Endothelial cell of hepatic sinusoid (primary cell): ENCODE results near the gene UBL4B.

Source experiments
- in situ Hi-C: cut with HindIII; loops from 2 replicates; pipeline ENCODE4 v1.10.0; 2017; ENCODE audit warnings: low sequenced_read_pairs

The UBL4B gene

DNA sequence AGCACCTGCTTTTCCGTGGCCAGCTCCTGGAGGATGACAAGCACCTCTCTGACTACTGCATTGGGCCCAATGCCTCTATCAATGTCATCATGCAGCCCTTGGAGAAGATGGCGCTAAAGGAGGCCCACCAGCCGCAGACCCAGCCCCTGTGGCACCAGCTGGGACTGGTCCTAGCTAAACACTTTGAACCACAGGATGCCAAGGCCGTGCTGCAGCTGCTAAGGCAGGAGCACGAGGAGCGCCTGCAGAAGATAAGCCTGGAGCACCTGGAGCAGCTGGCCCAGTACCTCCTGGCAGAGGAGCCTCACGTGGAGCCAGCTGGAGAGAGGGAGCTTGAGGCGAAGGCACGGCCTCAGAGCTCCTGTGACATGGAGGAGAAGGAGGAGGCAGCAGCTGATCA lies 413 bp downstream of the UBL4B start:
- in situ Hi-C loops, result no loop called here

DNA sequence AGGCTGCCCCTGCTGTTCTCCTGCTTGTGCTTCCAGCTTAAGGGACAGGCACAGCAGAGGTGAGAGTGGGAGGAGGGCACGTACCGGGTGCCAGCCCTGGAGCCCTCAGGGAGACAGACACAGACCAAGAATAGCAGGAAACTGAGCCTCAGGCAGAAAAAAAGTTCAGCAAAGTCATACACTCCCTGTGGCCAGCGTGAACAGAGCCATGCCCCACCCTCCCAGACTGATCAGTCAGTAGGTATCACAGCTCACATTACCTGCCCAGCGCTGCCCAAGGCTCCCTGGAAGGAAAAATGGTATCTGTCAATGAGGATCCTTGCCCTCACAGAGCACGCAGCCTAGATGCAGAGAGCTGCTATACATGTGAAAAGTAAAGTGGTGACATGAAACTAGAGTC lies 1.3 kb downstream of the UBL4B start:
- in situ Hi-C loops, result no loop called here

DNA sequence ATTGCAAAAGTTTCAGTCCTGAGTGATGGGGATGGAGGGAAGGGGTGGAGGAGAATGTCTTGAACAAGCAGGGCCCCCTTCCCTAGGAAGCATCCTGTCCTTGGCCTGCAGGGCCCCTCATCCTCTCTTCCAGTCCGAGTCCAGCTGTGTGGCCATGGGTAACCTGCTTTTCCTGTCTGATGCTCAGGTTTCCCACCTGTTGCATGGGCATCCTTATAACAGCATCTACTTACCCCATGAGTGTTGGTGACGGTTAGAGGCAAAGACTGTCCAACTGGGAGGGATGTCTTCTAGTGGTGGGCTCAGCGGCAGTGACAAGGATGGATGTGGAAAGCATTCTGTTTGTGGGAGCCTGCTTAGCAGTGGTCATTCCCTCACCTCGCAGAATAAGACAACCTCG lies 1.9 kb downstream of the UBL4B start:
- in situ Hi-C loops, result no loop called here

DNA sequence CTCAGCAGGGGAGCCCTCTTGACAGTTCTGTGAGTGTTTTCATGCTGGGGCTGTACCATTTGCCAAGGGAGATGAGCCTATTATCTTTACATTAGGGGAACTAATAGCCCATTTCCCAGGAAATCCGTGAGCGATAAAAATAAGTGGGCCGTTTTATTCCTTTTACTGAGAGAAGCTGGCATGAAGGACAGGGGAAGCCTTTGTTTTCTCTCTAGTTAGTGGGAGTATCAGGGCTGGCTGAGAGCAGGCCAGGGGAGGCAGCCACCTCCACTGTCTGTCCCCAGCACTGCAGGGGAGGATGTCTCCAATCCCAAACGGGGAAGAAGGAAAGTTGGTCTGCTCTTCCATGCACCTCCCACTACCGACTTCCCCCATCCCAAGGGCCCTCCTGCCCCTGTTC lies 2.5 kb downstream of the UBL4B start:
- in situ Hi-C loops, result no loop called here

DNA sequence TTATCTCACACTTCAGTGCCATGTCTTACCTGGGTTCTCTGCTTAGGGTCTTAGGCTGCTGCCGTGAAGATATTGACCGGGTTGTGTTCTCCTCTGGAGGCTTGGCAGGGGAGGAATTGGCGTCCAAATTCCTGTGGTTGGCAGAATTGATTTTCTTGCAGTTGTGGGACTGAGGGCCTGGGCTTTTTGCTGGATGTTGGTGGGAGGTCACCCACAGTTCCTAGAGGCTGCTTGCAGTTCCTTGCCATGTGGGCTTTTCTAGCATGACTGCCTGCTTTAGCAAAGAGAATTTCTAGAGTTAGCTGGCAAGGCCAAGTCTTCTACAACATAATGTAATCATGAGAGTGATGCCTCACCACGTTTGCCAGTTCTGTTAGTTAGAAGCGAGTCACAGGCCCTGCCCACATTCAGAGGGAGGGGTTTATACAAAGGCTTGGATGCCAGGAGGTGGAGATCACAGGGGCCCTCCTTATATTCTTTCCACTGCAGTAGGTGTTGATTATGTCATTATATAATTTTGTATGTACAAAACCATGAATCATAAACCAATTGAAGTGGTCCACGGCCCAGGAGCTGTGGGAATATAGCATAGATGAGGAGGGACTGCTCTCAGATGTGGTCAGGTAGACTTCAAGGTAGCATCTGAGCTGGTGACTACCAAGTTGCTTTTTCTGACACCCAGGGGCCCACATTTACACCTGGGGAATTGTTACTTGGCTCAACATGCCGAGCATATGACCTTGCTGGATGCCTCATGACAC lies 6.6 kb downstream of the UBL4B start:
- in situ Hi-C loops, result no loop called here

DNA sequence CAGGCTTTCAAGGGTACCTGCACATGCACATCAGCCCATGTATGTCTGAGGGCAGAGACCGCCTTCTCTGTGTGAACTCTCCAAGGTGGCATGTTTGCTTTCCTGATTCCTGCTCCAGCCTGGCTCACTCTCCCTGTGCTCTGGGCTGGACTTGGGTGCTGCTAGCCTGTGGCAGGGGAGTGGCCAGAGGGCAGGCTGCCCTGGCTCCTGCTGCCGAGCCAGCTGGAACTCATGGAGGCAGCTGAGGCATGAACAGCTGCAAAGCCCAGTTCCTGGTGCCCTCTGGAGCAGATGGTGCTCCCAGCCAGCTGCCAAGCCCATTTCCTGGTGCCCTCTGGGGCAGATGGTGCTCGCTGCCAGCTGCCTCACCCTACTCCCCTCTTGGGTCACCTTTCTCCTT lies 7.6 kb downstream of the UBL4B start:
- in situ Hi-C loops, result no loop called here

DNA sequence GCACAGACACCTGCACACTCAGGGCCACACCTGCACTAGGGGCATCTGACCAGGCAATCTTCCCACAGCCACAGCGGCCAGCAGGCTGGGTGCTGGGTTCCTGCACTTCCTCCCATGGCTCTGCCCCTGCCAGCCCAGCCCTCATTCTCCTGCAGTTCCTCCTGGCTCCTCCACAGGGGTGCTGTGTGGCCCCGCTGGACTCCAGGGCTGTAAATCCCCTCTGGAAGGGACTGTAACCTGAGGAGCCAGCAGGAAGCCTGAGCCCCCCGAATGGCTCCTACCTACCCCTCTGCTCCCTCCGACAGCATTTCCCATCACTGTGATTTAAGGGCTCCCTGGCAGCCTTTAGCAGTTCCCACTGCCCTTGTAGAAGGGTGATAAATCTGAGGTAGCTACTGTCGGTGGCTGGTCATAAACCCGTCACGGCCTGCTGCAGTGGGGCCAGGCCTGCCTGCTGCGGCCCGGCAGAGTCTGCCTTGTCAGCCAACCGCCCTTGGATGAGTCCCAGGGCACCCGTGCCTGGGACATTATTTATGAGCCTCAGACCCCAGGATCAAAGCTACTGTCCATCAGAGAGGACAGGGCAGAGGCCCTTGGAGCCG lies 8.8 kb downstream of the UBL4B start:
- in situ Hi-C loops, result no loop called here

DNA sequence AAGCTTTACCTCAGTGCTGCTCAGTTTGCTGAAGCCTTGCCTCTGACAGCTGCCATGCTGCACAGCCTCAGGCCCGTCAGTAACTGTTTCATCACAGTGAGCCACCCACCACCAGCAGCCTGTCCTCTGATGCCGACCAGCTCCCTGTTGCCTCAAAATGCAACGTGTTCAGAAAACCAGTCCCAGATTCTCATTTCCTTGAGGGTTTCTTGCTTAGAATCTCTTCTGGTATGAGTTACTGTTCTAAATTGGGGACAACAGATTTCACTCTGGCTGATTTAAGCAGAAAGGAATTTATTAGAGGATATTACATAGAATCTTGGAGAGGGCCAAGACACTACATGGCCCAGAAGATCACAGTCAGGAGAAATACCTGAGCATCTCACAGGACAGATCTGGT lies 11.0 kb downstream of the UBL4B start:
- in situ Hi-C loops, result no loop called here

DNA sequence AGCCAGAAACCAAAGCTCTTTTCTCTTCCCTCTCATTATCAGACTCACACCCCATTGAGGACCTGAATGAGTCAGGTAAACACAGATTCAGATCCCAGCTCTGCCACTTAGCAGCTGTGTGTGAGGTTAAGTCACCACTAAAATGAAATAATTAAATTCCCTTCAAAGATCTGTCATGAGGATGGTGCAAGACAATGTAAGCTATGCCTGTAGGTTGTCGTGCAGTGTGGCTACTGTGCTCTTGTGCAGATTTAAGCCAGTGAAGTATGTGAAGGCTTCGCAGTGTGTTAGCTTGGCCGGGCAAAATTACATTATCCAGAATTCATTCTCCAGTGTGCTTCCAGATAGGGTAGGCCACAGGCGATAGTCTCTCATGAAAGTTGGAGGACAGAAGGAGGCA lies 13.6 kb downstream of the UBL4B start:
- in situ Hi-C loops, result no loop called here

DNA sequence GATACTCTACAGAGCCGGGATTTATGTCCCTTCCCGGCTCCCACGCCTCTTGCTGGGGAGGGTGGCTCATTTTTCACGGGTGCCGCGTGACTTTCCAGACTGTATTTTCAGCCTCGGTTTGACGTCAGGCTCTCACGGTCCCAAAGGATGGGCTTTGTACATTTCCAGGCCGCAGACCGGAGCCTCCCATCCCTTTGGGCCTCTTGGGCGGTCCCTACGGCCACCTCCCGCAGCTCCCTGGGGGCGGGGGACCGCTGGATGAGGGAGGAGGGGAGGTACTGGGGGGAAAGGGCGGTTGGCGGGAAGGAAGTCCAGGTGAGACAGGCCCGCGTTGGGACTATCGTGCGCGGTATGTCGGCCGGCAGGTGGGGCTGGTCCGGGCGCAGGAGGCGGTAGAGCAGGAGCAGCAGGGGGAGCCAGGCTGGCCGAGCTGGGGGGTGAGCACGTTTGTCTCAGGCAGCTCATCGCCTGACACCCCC lies 17.9 kb downstream of the UBL4B start:
- in situ Hi-C loops, result no loop called here

DNA sequence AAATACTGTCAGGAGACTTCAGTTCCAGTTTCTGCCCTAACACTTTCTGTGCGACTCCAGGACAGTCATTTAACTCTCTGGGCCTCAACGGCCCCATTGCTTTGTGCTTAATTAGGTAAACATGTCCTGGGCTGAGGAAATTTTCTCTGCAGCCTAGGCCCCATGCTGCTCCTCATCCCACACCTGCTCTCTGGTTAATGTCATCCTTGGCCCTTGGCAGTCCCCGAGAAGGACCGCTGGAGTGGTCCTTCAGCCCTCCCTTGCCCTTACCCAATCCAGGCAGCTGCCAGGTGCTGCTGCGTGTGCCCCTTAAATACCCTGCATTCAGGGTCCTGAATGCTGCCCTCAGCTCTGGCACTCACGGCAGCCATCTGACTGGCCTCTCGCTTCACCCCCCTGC lies 18.7 kb downstream of the UBL4B start:
- in situ Hi-C loops, result no loop called here

DNA sequence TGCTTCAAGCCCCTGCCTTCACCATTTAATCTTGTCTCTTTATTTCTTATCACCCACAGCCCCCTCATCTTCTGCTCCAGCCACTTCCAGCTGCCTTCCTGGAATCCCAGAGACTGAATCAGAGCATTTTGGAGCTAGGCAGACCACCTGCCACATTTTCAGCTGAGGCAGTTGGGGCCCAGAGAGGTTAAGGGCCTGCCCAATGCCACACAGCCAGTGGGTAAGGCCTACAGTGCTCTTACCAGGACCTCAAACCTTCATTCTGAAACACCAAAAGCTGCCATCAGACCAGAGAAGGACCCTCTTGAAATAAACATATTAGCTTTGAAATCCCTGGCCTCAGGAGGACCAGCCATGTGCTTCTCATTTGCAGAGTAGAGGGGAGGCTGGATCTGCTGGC lies 20.4 kb downstream of the UBL4B start:
- in situ Hi-C loops, result no loop called here

DNA sequence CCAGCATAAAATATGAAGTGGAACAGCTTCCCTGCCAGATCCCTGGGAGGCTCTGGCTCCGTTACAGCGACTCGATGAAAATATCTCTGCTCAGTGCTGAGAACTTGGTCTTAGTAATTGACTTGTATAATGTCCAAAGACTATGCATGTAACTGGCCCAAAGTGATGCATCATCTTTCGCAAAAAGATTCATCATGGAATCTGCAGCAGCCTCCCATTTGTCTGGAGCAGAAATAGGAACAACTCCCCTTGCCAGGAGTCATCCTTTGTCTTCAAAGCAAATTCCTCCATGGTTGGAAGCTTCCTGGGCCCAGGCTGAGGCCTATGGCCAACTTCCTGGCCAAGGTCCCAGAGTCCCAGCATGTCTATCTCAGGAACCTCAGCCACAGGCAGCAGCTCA lies 21.2 kb downstream of the UBL4B start:
- in situ Hi-C loops, result no loop called here

DNA sequence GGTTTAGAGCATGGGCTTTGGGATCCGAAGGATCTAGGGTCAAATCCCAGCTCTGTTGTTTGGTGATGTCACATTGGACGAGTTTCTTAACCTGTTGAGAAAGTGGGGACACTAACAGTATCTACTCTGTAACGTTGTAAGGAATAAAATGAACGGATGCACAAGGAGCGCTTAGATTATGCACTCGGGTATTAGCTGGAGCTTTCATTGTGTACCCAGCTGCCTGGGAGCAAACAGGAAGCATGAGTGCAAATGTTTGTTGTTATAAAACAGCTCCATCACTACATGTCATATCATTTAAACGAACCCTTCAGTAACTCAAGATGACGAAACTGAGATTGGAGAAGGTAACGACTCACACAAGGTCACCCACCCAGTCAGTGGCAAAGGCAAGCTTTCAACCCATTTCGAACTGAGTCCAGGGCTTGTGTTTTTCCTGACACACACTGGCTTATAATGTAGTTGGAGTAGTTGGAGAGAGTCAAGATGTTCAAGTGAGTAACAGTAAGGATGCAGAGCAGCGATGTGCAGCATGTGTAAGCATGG lies 21.9 kb downstream of the UBL4B start:
- in situ Hi-C loops, result no loop called here

DNA sequence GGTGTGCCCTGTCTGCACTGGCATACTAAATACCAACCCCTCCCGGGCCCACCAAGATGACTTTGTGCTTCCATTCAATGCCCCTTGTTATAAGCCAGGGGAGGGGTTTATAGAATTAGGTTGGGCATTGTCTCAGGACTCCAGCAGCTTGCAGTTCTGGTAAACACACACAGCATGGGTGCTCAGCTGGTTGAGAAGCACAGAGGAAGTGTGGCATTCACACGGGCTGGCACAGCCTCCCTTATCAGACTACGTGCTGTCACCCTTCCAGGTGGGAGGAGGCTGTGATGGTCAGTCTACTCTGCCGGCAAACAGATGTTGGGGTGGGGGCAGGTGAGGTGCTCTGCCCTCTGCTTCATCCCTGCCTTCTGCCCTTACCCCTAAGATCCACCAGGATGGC lies 23.0 kb downstream of the UBL4B start:
- in situ Hi-C loops, result no loop called here

DNA sequence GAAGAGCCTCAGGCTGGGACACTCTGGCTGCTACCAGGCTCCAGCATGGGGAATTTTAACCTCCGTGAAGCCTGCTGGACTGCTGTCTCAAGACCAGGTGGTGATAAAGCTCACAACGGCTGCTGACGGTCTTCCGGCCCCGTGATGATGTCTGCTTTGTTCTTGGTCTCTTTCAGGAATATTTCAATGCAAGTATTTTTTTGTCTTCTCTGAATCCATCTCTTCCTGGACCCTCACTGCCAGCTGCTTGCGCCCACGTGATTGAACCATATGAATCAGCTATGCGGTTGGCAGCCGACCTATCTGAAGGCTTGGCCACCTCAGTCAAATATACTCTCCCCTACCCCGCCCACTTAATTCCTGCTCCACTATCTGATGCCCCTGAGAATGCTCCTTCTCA lies 23.4 kb downstream of the UBL4B start:
- in situ Hi-C loops, result no loop called here

DNA sequence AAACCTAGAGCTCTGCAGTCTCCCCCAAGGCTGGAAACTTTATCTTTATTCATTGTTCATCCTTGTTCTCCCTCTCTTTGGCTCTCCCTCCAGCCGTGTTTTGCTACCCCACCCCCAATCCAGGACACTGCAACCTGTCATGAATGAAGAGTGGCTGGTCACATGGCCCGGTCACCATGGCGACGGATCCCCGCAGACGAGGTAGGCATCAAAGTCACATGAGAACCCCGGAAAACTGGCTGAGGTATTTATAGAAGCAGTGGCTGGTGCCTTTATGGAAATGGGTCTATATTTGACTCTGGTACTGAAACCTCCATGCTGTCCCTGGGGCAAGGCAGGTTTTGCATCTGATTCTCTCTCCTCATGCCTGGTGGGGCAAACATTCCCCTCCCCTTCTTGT lies 24.7 kb downstream of the UBL4B start:
- in situ Hi-C loops, result no loop called here

DNA sequence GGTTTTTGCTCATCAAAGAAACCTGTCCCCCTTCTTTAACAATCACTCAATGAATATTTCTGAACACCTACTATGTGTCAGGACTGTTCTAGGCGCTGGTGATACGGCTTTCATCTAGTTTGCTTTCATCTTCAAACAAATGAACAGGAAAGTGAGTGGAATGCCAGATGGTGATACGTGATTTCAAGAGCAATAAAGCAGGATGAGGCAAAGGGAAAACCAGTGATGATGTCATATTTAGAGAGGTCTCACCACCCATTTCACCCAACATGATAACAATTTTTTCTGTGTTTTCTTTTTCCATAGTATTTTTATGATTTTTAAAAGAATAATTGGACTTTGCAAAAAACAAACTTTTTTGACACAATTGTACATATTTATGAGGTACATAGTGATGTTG lies 26.7 kb downstream of the UBL4B start:
- in situ Hi-C loops, result no loop called here

DNA sequence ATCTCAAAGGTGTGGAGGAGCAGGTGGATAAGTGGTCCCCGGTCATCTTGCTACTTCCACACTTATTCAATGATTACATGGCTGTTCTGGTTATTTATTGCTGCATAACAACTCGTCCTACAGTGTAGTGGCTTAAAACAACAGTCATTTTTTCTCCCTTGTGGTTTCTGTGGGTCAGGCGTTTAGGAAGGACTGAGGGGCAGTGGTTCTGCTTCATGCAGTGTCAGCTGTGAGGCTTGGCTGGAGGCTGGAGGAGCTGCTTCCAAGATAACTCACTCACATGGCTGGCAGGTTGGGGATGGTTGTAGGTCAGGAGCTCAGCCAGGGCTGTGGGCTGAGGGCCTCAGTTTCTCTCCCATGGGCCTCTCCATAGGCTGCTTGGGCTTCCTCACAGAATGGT lies 32.1 kb downstream of the UBL4B start:
- in situ Hi-C loops, result loop anchor here (5.0 kb wide), 1 partner anchor 48 kb away; no protein-coding TSS in a partner anchor

DNA sequence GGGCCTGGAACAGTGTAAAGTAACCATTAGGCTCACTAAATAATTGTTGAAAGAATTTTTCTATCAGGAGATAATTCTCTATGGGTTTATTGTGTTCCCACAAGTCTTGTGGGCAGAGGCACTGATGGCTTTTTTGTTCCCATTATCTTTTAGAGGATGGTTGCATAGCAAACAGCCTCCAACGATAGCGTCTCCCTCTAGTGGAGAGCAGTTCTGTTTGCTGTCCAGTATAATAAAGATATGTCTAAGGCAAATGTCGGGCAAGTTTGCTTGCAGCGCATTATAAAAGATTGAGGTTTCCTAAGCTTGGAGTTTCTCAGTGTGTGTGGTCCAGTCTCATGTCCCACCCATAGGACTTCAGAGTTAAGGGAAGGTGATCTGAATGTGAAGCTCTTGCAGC lies 36.7 kb downstream of the UBL4B start:
- in situ Hi-C loops, result no loop called here

DNA sequence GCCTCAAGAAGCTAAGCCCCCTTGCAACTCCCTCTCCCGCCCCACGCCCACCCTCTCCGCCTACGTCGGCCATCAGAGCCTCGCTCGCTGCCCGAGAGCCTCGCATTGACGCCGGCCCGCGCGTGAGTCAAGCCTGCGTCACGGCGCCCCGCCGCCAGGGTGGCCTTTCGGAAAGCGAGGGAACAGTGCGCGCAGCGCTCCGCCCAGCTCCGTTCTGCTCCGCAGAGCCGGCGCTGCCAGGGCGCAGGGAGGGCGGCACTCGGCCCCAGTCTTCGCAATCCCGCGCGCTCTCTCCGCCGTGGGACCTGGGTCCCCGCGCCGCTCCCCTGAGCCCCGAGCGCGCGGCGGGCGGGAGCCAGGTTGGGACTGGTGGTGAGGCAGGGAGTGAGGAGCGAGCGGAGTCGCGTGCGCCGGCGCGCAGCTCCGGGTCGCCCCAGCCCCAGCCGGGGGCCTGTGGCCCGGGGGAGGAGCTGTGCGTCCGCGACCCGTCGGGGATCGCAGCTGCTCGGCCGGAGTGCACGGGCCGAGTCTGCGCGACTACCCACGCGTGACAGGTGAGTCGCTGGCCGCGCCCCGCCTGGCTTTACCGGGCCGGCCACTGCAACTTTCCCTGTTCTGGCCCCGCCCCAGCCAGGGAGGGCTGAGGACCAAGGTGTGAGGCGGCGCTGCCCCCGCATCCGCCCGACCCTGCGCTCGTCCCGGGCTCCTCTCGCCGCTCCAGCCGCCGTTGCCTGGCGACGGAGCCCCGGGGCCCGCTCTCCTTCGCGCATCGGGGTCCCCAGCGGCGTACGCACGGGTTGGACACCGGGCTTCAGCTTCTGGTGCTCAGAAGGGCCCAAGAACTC lies 38.3 kb downstream of the UBL4B start, which contains the start of gene SLC6A17:
Gene SLC6A17, plus strand, starts transcription at position 165 of the 845 bp plus-strand sequence. CDS start 16,436 bp downstream, outside the sequence.
- in situ Hi-C loops, result no loop called here
